Measurements from ENCODE around the gene FOXA3. TPM values are rescaled to one million over a fixed set of nuclear protein-coding genes. Genes with fewer than 3 reads are reported as not detected.

FOXA3 gene
- 1.3 TPM for total RNA-seq

GRCh38 chr19:45863840-45864628 lies at the start of gene FOXA3:
TSS of gene FOXA3 (plus strand) at chr19:45864326. CDS start at chr19:45864457, 131 bp downstream.

DNA sequence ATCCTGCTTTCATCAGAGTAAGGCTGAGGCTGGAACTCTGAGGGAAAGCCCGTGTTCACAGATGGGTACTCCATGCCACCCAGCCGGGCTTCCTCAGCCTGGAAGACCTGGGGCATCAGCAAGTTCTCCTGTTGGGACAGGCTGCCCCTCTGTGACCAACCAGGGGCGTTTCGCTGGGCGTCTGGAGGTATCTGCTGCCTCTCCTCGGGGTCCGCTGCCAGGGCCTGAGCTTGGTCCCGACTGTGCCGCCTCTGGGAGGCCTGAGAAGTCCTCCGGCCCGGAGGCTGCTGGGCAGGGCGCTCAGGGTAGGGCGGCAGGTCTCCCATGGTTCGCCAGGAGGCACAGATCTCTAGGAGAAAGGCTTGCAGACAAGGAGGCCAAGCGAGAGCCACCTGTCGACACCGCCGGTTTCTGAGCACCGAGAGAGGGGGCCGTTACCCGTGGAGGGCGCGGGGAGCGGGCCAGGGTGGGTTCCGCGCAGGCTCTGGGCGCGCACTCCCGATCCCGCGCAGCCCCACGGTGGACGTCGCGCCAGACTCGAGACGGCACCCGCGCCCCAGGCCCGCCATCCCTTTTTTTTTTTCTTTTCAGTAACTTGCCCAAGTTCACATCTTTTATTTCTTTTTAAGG lies 49.2 kb upstream of the FOXA3 start, which contains the start of gene RSPH6A:
Gene RSPH6A (minus strand): TSS at position 458 of the 630 bp plus-strand sequence. CDS start 132 bp downstream, at position 326.

GRCh38 chr19:45862564-45863334 lies 1.4 kb upstream of the FOXA3 start, which contains the start of gene SYMPK:
TSS of gene SYMPK (minus strand) at chr19:45863147. CDS start at chr19:45854495, 8,652 bp downstream.

GRCh38 chr19:45885556-45886426 lies 21.7 kb downstream of the FOXA3 start, which contains the start of gene IRF2BP1:
TSS of gene IRF2BP1 (minus strand) at chr19:45886141. CDS start at chr19:45885774, 367 bp downstream.

DNA sequence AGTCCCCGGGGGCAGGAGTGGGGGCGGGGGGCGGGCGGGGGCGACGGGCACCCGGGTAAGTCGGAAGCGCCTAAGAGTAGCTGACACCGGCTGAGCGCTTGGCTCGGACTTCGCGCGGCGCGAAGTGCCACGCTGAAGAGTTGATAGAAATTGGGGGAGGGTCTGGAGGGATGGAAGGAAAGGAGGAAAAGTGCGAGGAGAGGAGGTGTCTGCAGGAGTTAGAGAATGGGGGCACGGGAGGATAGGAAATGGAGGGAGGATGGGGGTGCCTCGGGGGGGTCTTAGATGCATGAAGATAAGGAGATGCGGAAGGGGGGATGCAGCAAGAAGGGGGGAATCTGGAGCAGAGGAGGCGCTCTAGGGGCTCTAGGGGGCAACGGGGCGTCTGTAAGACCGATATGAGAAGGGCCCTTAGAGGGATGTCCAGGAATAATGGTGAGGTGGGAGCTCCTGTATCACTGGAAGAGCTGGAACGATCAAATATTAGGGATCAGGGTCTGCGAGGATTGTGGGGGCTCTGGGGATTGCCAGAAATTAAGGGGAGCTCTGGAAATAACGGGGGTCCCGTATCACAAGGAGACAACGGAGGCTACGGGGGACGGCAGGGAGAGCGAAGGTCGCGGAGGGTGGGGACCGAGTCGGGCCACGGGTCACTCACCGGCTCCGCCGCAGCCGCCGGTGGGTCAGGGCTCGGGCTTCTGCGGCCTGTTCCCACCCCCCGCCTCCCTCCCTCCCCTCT lies 38.0 kb downstream of the FOXA3 start, which contains the start of gene MYPOP:
Gene MYPOP (minus strand): TSS at position 702 of the 739 bp plus-strand sequence. CDS start 840 bp downstream, outside the sequence.

GRCh38 chr19:45913874-45914830 lies 50.0 kb downstream of the FOXA3 start, which contains the start of gene NANOS2:
TSS of gene NANOS2 (minus strand) at chr19:45914778. CDS start at chr19:45914693, 85 bp downstream.

Other genes with a start within 250 kb of the FOXA3 start
- gene EML2, start 224.9 kb upstream of the FOXA3 start, total RNA-seq = 26.5 TPM
- 4.1 TPM for gene GIPR, start 196.1 kb upstream of the FOXA3 start, total RNA-seq
- 271 TPM for gene SNRPD2, start 172.4 kb upstream of the FOXA3 start, total RNA-seq
- gene QPCTL, start 171.7 kb upstream of the FOXA3 start, total RNA-seq = 6.9 TPM
- 13.3 TPM for gene FBXO46, start 133.4 kb upstream of the FOXA3 start, total RNA-seq
- gene MEIOSIN, start 130.9 kb upstream of the FOXA3 start, total RNA-seq = not detected
- gene SIX5, start 95.1 kb upstream of the FOXA3 start, total RNA-seq = 24.2 TPM
- gene DMPK, start 81.8 kb upstream of the FOXA3 start, total RNA-seq = 53.2 TPM
- gene DMWD, start 71.5 kb upstream of the FOXA3 start, total RNA-seq = 54.0 TPM
- 0.18 TPM for gene RSPH6A, start 49.0 kb upstream of the FOXA3 start, total RNA-seq
- 43.7 TPM for gene SYMPK, start 1.2 kb upstream of the FOXA3 start, total RNA-seq
- 42.9 TPM for gene IRF2BP1, start 21.8 kb downstream of the FOXA3 start, total RNA-seq
- gene MYPOP, start 38.3 kb downstream of the FOXA3 start, total RNA-seq = 3.8 TPM
- not detected for gene NANOS2, start 50.5 kb downstream of the FOXA3 start, total RNA-seq
- 2.7 TPM for gene NOVA2, start 109.5 kb downstream of the FOXA3 start, total RNA-seq
- gene CCDC61, start 131.1 kb downstream of the FOXA3 start, total RNA-seq = 12.9 TPM
- gene PGLYRP1, start 158.7 kb downstream of the FOXA3 start, total RNA-seq = 9.9 TPM
- 0.58 TPM for gene IGFL4, start 176.7 kb downstream of the FOXA3 start, total RNA-seq

Data from metanephros (tissue), 1 donor.